PC-9 (cell line): ENCODE data around the gene CACFD1. TPM values are rescaled to one million over a fixed set of nuclear protein-coding genes. Genes with fewer than 3 reads are reported as not detected.

Experiments
- BruUV-seq: library from RNA; stranded (reverse); fragments of 400-500 nt; replicated peaks from 2 replicates; lab custom pipeline; 2021; lab: Mats Ljungman, UMichigan
- CTCF ChIA-PET: fragments of 300-600 bp; sonication (Branson Sonifier 250); formaldehyde crosslinking; loops from one replicate; lab custom pipeline; 2022; ENCODE audit warnings: antibody characterized with exemption; lab: Charles Lee
- POLR2A ChIA-PET: fragments of 300-600 bp; sonication (Branson Sonifier 250); formaldehyde crosslinking; loops from one replicate; lab custom pipeline; 2022; ENCODE audit warnings: antibody characterized with exemption; ENCODE audit not compliant: unreplicated experiment; lab: Charles Lee
- DNase-seq, 2 experiments: peaks; one replicate each; pipeline versions ENCODE4 v3.0.0 to v3.0.0-alpha.2; 2015 to 2022; ENCODE audit warnings: mixed read lengths in 1 of 2
- H2AFZ ChIP-seq: fragments of 200-600 bp; sonication (generic); 2 replicates; pipeline ENCODE4 v1.8.1; 2017; ENCODE audit warnings: antibody characterized with exemption
- H3F3A ChIP-seq: fragments of 200-600 bp; sonication (generic); 2 replicates; pipeline ENCODE4 v1.8.1; 2017; ENCODE audit warnings: antibody characterized with exemption, mild to moderate bottlenecking, low read depth; ENCODE audit not compliant: insufficient read depth
- H3K27ac ChIP-seq: fragments of 200-600 bp; sonication (generic); 2 replicates; pipeline ENCODE4 v1.6.1; 2016; ENCODE audit warnings: mixed run types
- H3K27me3 ChIP-seq: fragments of 200-600 bp; sonication (generic); 2 replicates; pipeline ENCODE4 v1.6.1; 2016; ENCODE audit warnings: low read depth, mixed run types; ENCODE audit not compliant: insufficient read depth
- H3K36me3 ChIP-seq: fragments of 200-600 bp; sonication (generic); 2 replicates; pipeline ENCODE4 v1.6.1; 2016; ENCODE audit warnings: low read depth, mixed run types
- H3K4me1 ChIP-seq: fragments of 200-600 bp; sonication (generic); replicated peaks from 2 replicates; pipeline ENCODE4 v1.6.1; 2016; ENCODE audit warnings: mixed run types; ENCODE audit not compliant: insufficient read depth
- H3K4me2 ChIP-seq: fragments of 200-600 bp; sonication (generic); 2 replicates; pipeline ENCODE4 v1.6.1; 2017; ENCODE audit warnings: mixed run types
- H3K4me3 ChIP-seq: fragments of 200-600 bp; sonication (generic); 2 replicates; pipeline ENCODE4 v1.6.1; 2016; ENCODE audit warnings: mixed run types
- H3K79me2 ChIP-seq: fragments of 200-600 bp; sonication (generic); 2 replicates; pipeline ENCODE4 v1.6.1; 2017; ENCODE audit warnings: low read depth, mixed run types
- H3K9me2 ChIP-seq: fragments of 200-600 bp; sonication (generic); 2 replicates; pipeline ENCODE4 v1.8.1; 2017; ENCODE audit warnings: mild to moderate bottlenecking; ENCODE audit not compliant: insufficient read depth
- H3K9me3 ChIP-seq: fragments of 200-600 bp; sonication (generic); 2 replicates; pipeline ENCODE4 v1.8.1; 2016; ENCODE audit warnings: low read depth; ENCODE audit not compliant: insufficient read depth
- H4K20me1 ChIP-seq: fragments of 200-600 bp; sonication (generic); 2 replicates; pipeline ENCODE4 v1.8.1; 2017; ENCODE audit not compliant: insufficient read depth
- EZH2 ChIP-seq: fragments of 200-600 bp; sonication (generic); IDR thresholded peaks from 2 replicates; pipeline ENCODE4 v1.8.0; 2017; ENCODE audit warnings: antibody characterized with exemption, low read depth
- intact Hi-C: fragments of 100-400 bp; cut with micrococcal nuclease; formaldehyde crosslinking; loops from one replicate; pipeline ENCODE4 v1.10.0; 2022; ENCODE audit not compliant: unreplicated experiment
- total RNA-seq: library from RNA; stranded (reverse); gene quantifications from 2 replicates; pipeline ENCODE4 v1.2.3, GENCODE V29; 2021
- TF ChIP-seq, protein P1 (sequence below): fragments of 200-600 bp; sonication (generic); conservative IDR thresholded peaks from 2 replicates; pipeline ENCODE4 v1.6.1; 2017; ENCODE audit warnings: mixed run types, antibody characterized with exemption, mild to moderate bottlenecking, moderate library complexity

The CACFD1 gene
- total RNA-seq, 1 experiment from 2014 or later: 28.7 TPM

DNA sequence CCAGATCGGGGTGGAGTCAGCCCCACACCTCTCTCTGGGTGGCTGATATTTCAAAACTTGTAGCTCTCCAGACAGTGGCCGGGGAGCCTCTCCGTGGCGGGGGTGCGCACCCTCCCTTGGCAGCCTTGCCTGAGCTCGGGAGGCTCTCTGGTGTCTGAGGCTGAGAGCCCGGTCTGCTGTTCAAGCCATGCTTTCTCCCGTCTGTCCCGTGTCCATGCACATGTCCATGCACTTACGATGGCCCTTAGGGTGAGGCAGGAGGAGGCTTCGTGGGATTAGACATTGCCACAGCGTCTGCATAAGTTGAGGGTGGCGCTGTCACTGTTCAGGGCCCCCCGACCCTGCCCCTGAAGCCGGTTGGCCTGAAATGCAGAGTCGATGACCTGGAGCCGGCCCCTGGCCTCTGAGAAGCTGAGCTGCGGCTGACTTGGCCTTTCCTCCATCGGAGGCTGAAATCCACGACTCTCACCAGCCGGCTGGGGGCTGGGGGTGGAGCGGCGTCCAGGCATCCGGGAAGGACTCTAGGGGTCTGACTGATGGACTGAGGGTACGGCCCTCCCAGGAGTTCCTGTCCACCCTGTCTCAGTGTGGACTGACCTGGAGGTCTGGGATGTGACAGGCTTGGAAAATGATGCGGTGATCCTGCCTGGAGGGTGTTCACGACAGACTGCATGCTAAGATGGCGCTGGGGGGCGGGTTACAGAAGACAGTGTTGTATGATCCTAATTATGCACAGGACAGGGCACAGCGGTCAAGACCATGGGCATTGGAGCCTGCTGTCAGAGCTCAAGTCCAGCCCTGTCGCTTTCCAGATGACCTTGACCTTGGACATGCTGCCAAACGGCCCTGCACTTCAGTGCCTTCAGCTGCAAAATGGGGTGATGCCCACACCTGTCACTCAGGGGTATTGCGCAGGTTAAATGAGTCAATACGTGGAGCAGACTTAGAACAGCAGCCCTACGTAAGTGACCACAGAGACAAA is 37.4 kb downstream of the CACFD1 start:
- Histone ChIP-seq H3K27me3 (peaks cover 89% of the 10 kb centered on the region), H4K20me1 (no peaks in the 10 kb centered on the region), H3F3A (peaks cover 8% of the 10 kb centered on the region), H2AFZ (no peak overlapping the region), H3K79me2 (no peaks in the 10 kb centered on the region), H3K4me3 (no peak overlapping the region), H3K27ac (no peak overlapping the region), H3K4me1 (no peaks in the 10 kb centered on the region), H3K9me3 (peaks cover 3% of the 10 kb centered on the region; the same call in 1 of the 2 replicates), H3K4me2 (no peak overlapping the region), H3K9me2 (no peaks in the 10 kb centered on the region), H3K36me3 (no peaks in the 10 kb centered on the region)
- CTCF ChIA-PET: no interaction called here
- DNase-seq: no peak
- BruUV-seq: no TSS peak
- POLR2A ChIA-PET: no interaction called here
- TF ChIP-seq EZH2: no peak
- TF ChIP-seq, protein P1, sequence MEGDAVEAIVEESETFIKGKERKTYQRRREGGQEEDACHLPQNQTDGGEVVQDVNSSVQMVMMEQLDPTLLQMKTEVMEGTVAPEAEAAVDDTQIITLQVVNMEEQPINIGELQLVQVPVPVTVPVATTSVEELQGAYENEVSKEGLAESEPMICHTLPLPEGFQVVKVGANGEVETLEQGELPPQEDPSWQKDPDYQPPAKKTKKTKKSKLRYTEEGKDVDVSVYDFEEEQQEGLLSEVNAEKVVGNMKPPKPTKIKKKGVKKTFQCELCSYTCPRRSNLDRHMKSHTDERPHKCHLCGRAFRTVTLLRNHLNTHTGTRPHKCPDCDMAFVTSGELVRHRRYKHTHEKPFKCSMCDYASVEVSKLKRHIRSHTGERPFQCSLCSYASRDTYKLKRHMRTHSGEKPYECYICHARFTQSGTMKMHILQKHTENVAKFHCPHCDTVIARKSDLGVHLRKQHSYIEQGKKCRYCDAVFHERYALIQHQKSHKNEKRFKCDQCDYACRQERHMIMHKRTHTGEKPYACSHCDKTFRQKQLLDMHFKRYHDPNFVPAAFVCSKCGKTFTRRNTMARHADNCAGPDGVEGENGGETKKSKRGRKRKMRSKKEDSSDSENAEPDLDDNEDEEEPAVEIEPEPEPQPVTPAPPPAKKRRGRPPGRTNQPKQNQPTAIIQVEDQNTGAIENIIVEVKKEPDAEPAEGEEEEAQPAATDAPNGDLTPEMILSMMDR: no peak
- intact Hi-C loops: no loop called here

DNA sequence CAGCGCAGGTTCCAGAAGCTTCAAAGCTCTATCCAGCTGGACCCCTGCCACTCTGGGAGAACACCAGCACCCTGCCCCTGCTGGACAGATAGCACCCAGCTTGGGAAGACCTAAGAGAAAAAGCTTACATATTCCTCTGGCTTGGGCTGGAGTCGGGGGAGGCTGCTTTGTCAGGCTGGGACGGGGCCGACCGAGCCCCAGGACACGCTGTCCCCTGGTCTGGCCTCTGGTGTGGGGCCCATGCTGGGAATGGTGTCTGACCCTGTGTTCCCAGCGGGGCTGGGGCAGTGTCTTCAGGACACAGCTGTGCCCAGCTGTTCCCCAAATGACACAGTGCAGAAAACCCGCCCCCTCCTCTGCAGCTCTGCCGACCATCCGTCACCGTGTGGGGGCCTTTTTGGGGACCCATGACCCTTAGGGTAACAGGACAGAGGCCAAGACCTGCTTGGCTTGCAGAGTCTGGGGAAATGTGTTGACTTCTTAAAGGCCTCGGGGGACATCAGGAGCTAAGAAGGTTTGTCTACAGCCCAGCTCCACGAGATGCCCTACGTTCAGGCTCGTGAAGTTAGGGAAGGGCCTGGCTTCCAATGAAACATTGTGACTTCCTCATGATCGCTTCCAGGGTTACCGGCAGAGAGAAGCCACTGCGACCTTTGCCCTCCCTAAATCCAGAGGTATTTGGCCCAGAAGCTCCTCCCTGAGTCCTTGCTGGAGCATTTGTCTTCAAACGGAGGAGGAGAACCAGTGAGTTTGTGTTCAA is 39.5 kb downstream of the CACFD1 start:
- CTCF ChIA-PET: no interaction called here
- H3K4me2 ChIP-seq: no peak overlapping the region
- POLR2A ChIA-PET: interaction anchor here (0.6 kb wide), 2 partner anchors 27 to 40 kb away, joined by 3 to 7 read pairs; no protein-coding TSS in a partner anchor
- peaks cover 8% of the 10 kb centered on the region for H3F3A ChIP-seq
- no peaks in the 10 kb centered on the region for H3K9me2 ChIP-seq
- peaks cover 90% of the 10 kb centered on the region for H3K27me3 ChIP-seq
- no peak for DNase-seq
- no peaks in the 10 kb centered on the region for H3K4me1 ChIP-seq
- no peaks in the 10 kb centered on the region for H3K36me3 ChIP-seq
- TF ChIP-seq EZH2: no peak
- TF ChIP-seq, protein P1: no peak
- H2AFZ ChIP-seq: no peak overlapping the region
- no peaks in the 10 kb centered on the region for H4K20me1 ChIP-seq
- no peak overlapping the region for H3K27ac ChIP-seq
- BruUV-seq: no TSS peak
- H3K79me2 ChIP-seq: no peaks in the 10 kb centered on the region
- no peak overlapping the region for H3K4me3 ChIP-seq
- intact Hi-C loops: no loop called here
- H3K9me3 ChIP-seq: peaks cover 9% of the 10 kb centered on the region

- H3K9me3 ChIP-seq: peaks cover 9% of the 10 kb centered on the region
- H3K79me2 ChIP-seq: no peaks in the 10 kb centered on the region
- no peaks in the 10 kb centered on the region for H3K9me2 ChIP-seq
- H3K27ac ChIP-seq: no peak overlapping the region
- CTCF ChIA-PET: no interaction called here
- no peak for DNase-seq
- H3K4me1 ChIP-seq: no peaks in the 10 kb centered on the region
- H3F3A ChIP-seq: peaks cover 8% of the 10 kb centered on the region
- no peak overlapping the region for H3K4me2 ChIP-seq
- H3K4me3 ChIP-seq: no peak overlapping the region
- POLR2A ChIA-PET: no interaction called here
- H2AFZ ChIP-seq: no peak overlapping the region
- H4K20me1 ChIP-seq: no peaks in the 10 kb centered on the region
- intact Hi-C loops: loop anchor here (10.0 kb wide), 1 partner anchor 235 kb away; the partner anchor contains the start of gene SARDH
- peaks cover 86% of the 10 kb centered on the region for H3K27me3 ChIP-seq
- H3K36me3 ChIP-seq: no peaks in the 10 kb centered on the region
- TF ChIP-seq EZH2: no peak
- TF ChIP-seq, protein P1: no peak
- BruUV-seq: no TSS peak
Observed at GRCh38 chr9:133499892-133500270, 40.1 kb downstream of the CACFD1 start.
